GM19468 (cell line): ENCODE data around the gene CECR2.

Experiments
- ATAC-seq: cut with Tn5 transposase; IDR thresholded peaks from one replicate; pipeline ENCODE4 v1.9.1; 2021; ENCODE audit warnings: mild to moderate bottlenecking, moderate library complexity, moderate number of reproducible peaks; ENCODE audit not compliant: unreplicated experiment; ENCODE audit errors: extremely low read depth

Gene CECR2

GRCh38 chr22:17438026-17438425 lies 68.8 kb downstream of the CECR2 start:
- no peak for ATAC-seq

- ATAC-seq = no peak
Observed at GRCh38 chr22:17441326-17441725, 72.1 kb downstream of the CECR2 start.

GRCh38 chr22:17443405-17444203 lies 74.3 kb downstream of the CECR2 start:
- no peak for ATAC-seq

- ATAC-seq = no peak
Observed at GRCh38 chr22:17444204-17444504, 74.9 kb downstream of the CECR2 start.

GRCh38 chr22:17446698-17447097 lies 77.4 kb downstream of the CECR2 start:
- no peak for ATAC-seq

- ATAC-seq = no peak
Observed at GRCh38 chr22:17451316-17451715, 82.1 kb downstream of the CECR2 start.

- ATAC-seq = no peak
Observed at GRCh38 chr22:17460895-17461294, 91.6 kb downstream of the CECR2 start.

- no peak for ATAC-seq
Observed at GRCh38 chr22:17470880-17471500, 101.7 kb downstream of the CECR2 start.

GRCh38 chr22:17471886-17472535 lies 102.8 kb downstream of the CECR2 start:
- no peak for ATAC-seq

- no peak for ATAC-seq
Observed at GRCh38 chr22:17472932-17473331, 103.7 kb downstream of the CECR2 start.

- no peak for ATAC-seq
Observed at GRCh38 chr22:17475318-17476230, 106.3 kb downstream of the CECR2 start.

GRCh38 chr22:17476838-17477237 lies 107.6 kb downstream of the CECR2 start:
- no peak for ATAC-seq

- no peak for ATAC-seq
Observed at GRCh38 chr22:17477391-17477833, 108.2 kb downstream of the CECR2 start.

GRCh38 chr22:17479135-17479534 lies 109.9 kb downstream of the CECR2 start:
- no peak for ATAC-seq

GRCh38 chr22:17481424-17481823 lies 112.2 kb downstream of the CECR2 start:
- ATAC-seq = no peak

GRCh38 chr22:17483688-17484372 lies 114.6 kb downstream of the CECR2 start:
- ATAC-seq = no peak

GRCh38 chr22:17484608-17485007 lies 115.3 kb downstream of the CECR2 start:
- no peak for ATAC-seq

GRCh38 chr22:17486313-17486712 lies 117.1 kb downstream of the CECR2 start:
- ATAC-seq = no peak

- ATAC-seq = no peak
Observed at GRCh38 chr22:17486719-17487118, 117.5 kb downstream of the CECR2 start.

- no peak for ATAC-seq
Observed at GRCh38 chr22:17489101-17489500, 119.8 kb downstream of the CECR2 start.
